ENCODE results near the gene OBSCN.

OBSCN gene

GRCh38 chr1:228205526-228206436, 2.1 kb upstream of the OBSCN start:
- H3K27me3 ChIP-seq (ENCODE audit: control insufficient read depth, insufficient read depth, low read length), result no peaks in the 10 kb centered on the region
- H3K9ac ChIP-seq (ENCODE audit: low read length), result no peak overlapping the region
- no peak overlapping the region for H3K27ac ChIP-seq (ENCODE audit: low read depth, low read length)
- no peaks in the 10 kb centered on the region for H3K4me1 ChIP-seq (ENCODE audit: control insufficient read depth, insufficient read depth, low read length)
- no peak overlapping the region for H3K4me3 ChIP-seq (ENCODE audit: low read length)
- no peaks in the 10 kb centered on the region for H3K36me3 ChIP-seq (ENCODE audit: control insufficient read depth, insufficient read depth, low read length)

GRCh38 chr1:228206582-228207351, 1.1 kb upstream of the OBSCN start:
- Histone ChIP-seq H3K27me3 (ENCODE audit: control insufficient read depth, insufficient read depth, low read length) (no peaks in the 10 kb centered on the region), H3K4me3 (ENCODE audit: low read length) (no peak overlapping the region)

GRCh38 chr1:228207381-228207810, 448 bp upstream of the OBSCN start:
- Histone ChIP-seq H3K4me1 (ENCODE audit: control insufficient read depth, insufficient read depth, low read length) (no peaks in the 10 kb centered on the region), H3K27me3 (ENCODE audit: control insufficient read depth, insufficient read depth, low read length) (no peaks in the 10 kb centered on the region), H3K27ac (ENCODE audit: low read depth, low read length) (no peak overlapping the region), H3K9ac (ENCODE audit: low read length) (no peak overlapping the region), H3K36me3 (ENCODE audit: control insufficient read depth, insufficient read depth, low read length) (no peaks in the 10 kb centered on the region), H3K4me3 (ENCODE audit: low read length) (no peak overlapping the region)

More at GRCh38 chr1:228206582-228207351, 1.1 kb upstream of the OBSCN start:
- H3K36me3 ChIP-seq (ENCODE audit: control insufficient read depth, insufficient read depth, low read length), result no peaks in the 10 kb centered on the region
- no peak overlapping the region for H3K27ac ChIP-seq (ENCODE audit: low read depth, low read length)
- no peak overlapping the region for H3K9ac ChIP-seq (ENCODE audit: low read length)
- no peaks in the 10 kb centered on the region for H3K4me1 ChIP-seq (ENCODE audit: control insufficient read depth, insufficient read depth, low read length)

- H3K9ac ChIP-seq (ENCODE audit: low read length), result no peak overlapping the region
- no peaks in the 10 kb centered on the region for H3K27me3 ChIP-seq (ENCODE audit: control insufficient read depth, insufficient read depth, low read length)
- no peak overlapping the region for H3K27ac ChIP-seq (ENCODE audit: low read depth, low read length)
- H3K4me3 ChIP-seq (ENCODE audit: low read length), result no peak overlapping the region
- H3K4me1 ChIP-seq (ENCODE audit: control insufficient read depth, insufficient read depth, low read length), result no peaks in the 10 kb centered on the region
- H3K36me3 ChIP-seq (ENCODE audit: control insufficient read depth, insufficient read depth, low read length), result no peaks in the 10 kb centered on the region
Observed at GRCh38 chr1:228208831-228209551, 1.1 kb downstream of the OBSCN start.

- Histone ChIP-seq H3K36me3 (ENCODE audit: control insufficient read depth, insufficient read depth, low read length) (no peaks in the 10 kb centered on the region), H3K27me3 (ENCODE audit: control insufficient read depth, insufficient read depth, low read length) (no peaks in the 10 kb centered on the region), H3K27ac (ENCODE audit: low read depth, low read length) (no peak overlapping the region), H3K4me3 (ENCODE audit: low read length) (no peak overlapping the region), H3K4me1 (ENCODE audit: control insufficient read depth, insufficient read depth, low read length) (no peaks in the 10 kb centered on the region), H3K9ac (ENCODE audit: low read length) (no peak overlapping the region)
Observed at GRCh38 chr1:228209657-228210056, 1.8 kb downstream of the OBSCN start.

GRCh38 chr1:228210076-228210651, 2.3 kb downstream of the OBSCN start:
- Histone ChIP-seq H3K9ac (ENCODE audit: low read length) (no peak overlapping the region), H3K27ac (ENCODE audit: low read depth, low read length) (no peak overlapping the region), H3K36me3 (ENCODE audit: control insufficient read depth, insufficient read depth, low read length) (no peaks in the 10 kb centered on the region), H3K27me3 (ENCODE audit: control insufficient read depth, insufficient read depth, low read length) (no peaks in the 10 kb centered on the region), H3K4me3 (ENCODE audit: low read length) (no peak overlapping the region), H3K4me1 (ENCODE audit: control insufficient read depth, insufficient read depth, low read length) (no peaks in the 10 kb centered on the region)

GRCh38 chr1:228210712-228211530, 3.1 kb downstream of the OBSCN start:
- H3K4me3 ChIP-seq (ENCODE audit: low read length), result no peak overlapping the region
- H3K36me3 ChIP-seq (ENCODE audit: control insufficient read depth, insufficient read depth, low read length), result no peaks in the 10 kb centered on the region
- H3K27ac ChIP-seq (ENCODE audit: low read depth, low read length), result no peak overlapping the region
- no peaks in the 10 kb centered on the region for H3K27me3 ChIP-seq (ENCODE audit: control insufficient read depth, insufficient read depth, low read length)
- no peaks in the 10 kb centered on the region for H3K4me1 ChIP-seq (ENCODE audit: control insufficient read depth, insufficient read depth, low read length)
- H3K9ac ChIP-seq (ENCODE audit: low read length), result no peak overlapping the region

GRCh38 chr1:228211531-228212414, 3.9 kb downstream of the OBSCN start:
- no peak overlapping the region for H3K27ac ChIP-seq (ENCODE audit: low read depth, low read length)
- H3K4me1 ChIP-seq (ENCODE audit: control insufficient read depth, insufficient read depth, low read length), result no peaks in the 10 kb centered on the region
- no peak overlapping the region for H3K9ac ChIP-seq (ENCODE audit: low read length)
- no peaks in the 10 kb centered on the region for H3K27me3 ChIP-seq (ENCODE audit: control insufficient read depth, insufficient read depth, low read length)
- H3K36me3 ChIP-seq (ENCODE audit: control insufficient read depth, insufficient read depth, low read length), result no peaks in the 10 kb centered on the region
- H3K4me3 ChIP-seq (ENCODE audit: low read length), result no peak overlapping the region

- Histone ChIP-seq H3K4me1 (ENCODE audit: control insufficient read depth, insufficient read depth, low read length) (no peaks in the 10 kb centered on the region), H3K4me3 (ENCODE audit: low read length) (no peak overlapping the region), H3K27ac (ENCODE audit: low read depth, low read length) (no peak overlapping the region), H3K27me3 (ENCODE audit: control insufficient read depth, insufficient read depth, low read length) (no peaks in the 10 kb centered on the region), H3K9ac (ENCODE audit: low read length) (no peak overlapping the region), H3K36me3 (ENCODE audit: control insufficient read depth, insufficient read depth, low read length) (no peaks in the 10 kb centered on the region)
Observed at GRCh38 chr1:228212415-228212965, 4.6 kb downstream of the OBSCN start.

- Histone ChIP-seq H3K36me3 (ENCODE audit: control insufficient read depth, insufficient read depth, low read length) (no peaks in the 10 kb centered on the region), H3K4me1 (ENCODE audit: control insufficient read depth, insufficient read depth, low read length) (no peaks in the 10 kb centered on the region), H3K27ac (ENCODE audit: low read depth, low read length) (no peak overlapping the region), H3K4me3 (ENCODE audit: low read length) (peak overlapping the region; percentile 48), H3K9ac (ENCODE audit: low read length) (no peak overlapping the region), H3K27me3 (ENCODE audit: control insufficient read depth, insufficient read depth, low read length) (no peaks in the 10 kb centered on the region)
Observed at GRCh38 chr1:228212966-228213844, 5.4 kb downstream of the OBSCN start.

Measured in rectal smooth muscle tissue (tissue), 1 donor.